PC-3 (cell line): ENCODE data around the gene SACS.

Experiments
- CTCF ChIP-seq: fragments of 300-600 bp; sonication (generic); conservative IDR thresholded peaks from 2 replicates; pipeline ENCODE4 v1.5.1; 2017; ENCODE audit warnings: antibody characterized with exemption, low read depth, mild to moderate bottlenecking, low read length
- EZH2phosphoT487 ChIP-seq: fragments of 300-600 bp; sonication (generic); IDR thresholded peaks from 2 replicates; pipeline ENCODE4 v1.6.1; 2018; ENCODE audit warnings: mild to moderate bottlenecking, antibody characterized with exemption, low read length, borderline replicate concordance

- TF ChIP-seq CTCF (no peak), EZH2phosphoT487 (no peak)
These were observed 41.2 kb downstream of the SACS start for GRCh38 chr13:23392313-23392712.
